Esophagus muscularis mucosa (tissue), 4 donors: ENCODE measurements around the gene BPIFB4. TPM values are rescaled to one million over a fixed set of nuclear protein-coding genes. Genes with fewer than 3 reads are reported as not detected.

Experiments
- DNase-seq: peaks from one replicate; pipeline ENCODE4 v3.0.0-alpha.2; 2017; ENCODE audit errors: extremely low spot score
- H3K27ac ChIP-seq, 4 donors: fragments of 200-600 bp; sonication (generic); replicated peaks in 1 of 4; 1 replicate in 3 of 4; 2 replicates in 1 of 4; pipeline ENCODE4 v1.5.1; 2016 to 2019; ENCODE audit warnings: mild to moderate bottlenecking in 1 of 4
- H3K27me3 ChIP-seq, 4 donors: fragments of 200-600 bp; sonication (generic); one replicate each; pipeline versions ENCODE4 v1.5.1 to v1.6.0; 2016 to 2019
- H3K36me3 ChIP-seq, 4 donors: fragments of 200-600 bp; sonication (generic); one replicate each; pipeline ENCODE4 v1.5.1; 2016 to 2019
- H3K4me1 ChIP-seq, 4 donors: fragments of 200-600 bp; sonication (generic); one replicate each; pipeline ENCODE4 v1.5.1; 2016 to 2019
- H3K4me3 ChIP-seq, 4 donors: fragments of 200-600 bp; sonication (generic); 1 replicate in 2 of 4; 2 replicates in 2 of 4; pipeline ENCODE4 v1.5.1; 2016 to 2019; ENCODE audit warnings: mild to moderate bottlenecking in 4 of 4, moderate library complexity in 1 of 4
- H3K9me3 ChIP-seq, 4 donors: fragments of 200-600 bp; sonication (generic); 1 replicate in 3 of 4; 2 replicates in 1 of 4; pipeline ENCODE4 v1.5.1; 2016 to 2019
- EP300 ChIP-seq: sonication (generic); formaldehyde crosslinking; IDR thresholded peaks from one replicate; pipeline ENCODE4 v1.6.1; 2017; ENCODE audit warnings: antibody characterized with exemption
- POLR2A ChIP-seq: fragments of 450-650 bp; IDR thresholded peaks from one replicate; pipeline ENCODE4 v1.6.1; 2017; ENCODE audit warnings: antibody characterized with exemption, moderate library complexity, mild to moderate bottlenecking, low read depth
- POLR2AphosphoS5 ChIP-seq, 2 donors: sonication (generic); formaldehyde crosslinking; IDR thresholded peaks; one replicate each; pipeline ENCODE4 v1.6.1; 2017; ENCODE audit warnings: antibody characterized with exemption in 2 of 2
- whole genome bisulfite sequencing: methylation state at CpG from one replicate; pipeline ENCODE4 v1.1.5; 2018; 5-methylcytosine and 5-hydroxymethylcytosine counted together
- intact Hi-C: fragments of 100-400 bp; cut with DNase I; formaldehyde crosslinking; loops from one replicate; pipeline ENCODE4 v1.15.1; 2023
- total RNA-seq, 4 donors: library from RNA; depleted of rRNA; stranded (reverse); fragments of >200 nt; gene quantifications; one replicate each; pipeline versions ENCODE4 v1.1.0 to v1.2.1, GENCODE V29; 2016
- TF ChIP-seq, protein P1 (sequence below), 3 experiments: fragments of 200-600 bp in 2 of 3; fragments of 450-650 bp in 1 of 3; sonication (generic) in 2 of 3; IDR thresholded peaks; one replicate each; pipeline ENCODE4 v1.5.1; 2017 to 2019; ENCODE audit warnings: antibody characterized with exemption in 3 of 3, mild to moderate bottlenecking in 2 of 3, moderate library complexity in 1 of 3

BPIFB4 gene
- total RNA-seq, 4 donors from 2014 or later, result not detected

- intact Hi-C loops, result no loop called here
- Histone ChIP-seq H3K27me3 (peaks cover 0 to 28% (median 0%) of the 10 kb centered on the region in 4 donors), H3K27ac (no peak overlapping the region), H3K4me3 (no peak overlapping the region), H3K9me3 (no peaks in the 10 kb centered on the region), H3K4me1 (no peaks in the 10 kb centered on the region), H3K36me3 (no peaks in the 10 kb centered on the region)
- DNase-seq, result no peak
- WGBS, result 92% methylated on average over 10 of the region's 12 CpGs
- TF ChIP-seq, protein P1, sequence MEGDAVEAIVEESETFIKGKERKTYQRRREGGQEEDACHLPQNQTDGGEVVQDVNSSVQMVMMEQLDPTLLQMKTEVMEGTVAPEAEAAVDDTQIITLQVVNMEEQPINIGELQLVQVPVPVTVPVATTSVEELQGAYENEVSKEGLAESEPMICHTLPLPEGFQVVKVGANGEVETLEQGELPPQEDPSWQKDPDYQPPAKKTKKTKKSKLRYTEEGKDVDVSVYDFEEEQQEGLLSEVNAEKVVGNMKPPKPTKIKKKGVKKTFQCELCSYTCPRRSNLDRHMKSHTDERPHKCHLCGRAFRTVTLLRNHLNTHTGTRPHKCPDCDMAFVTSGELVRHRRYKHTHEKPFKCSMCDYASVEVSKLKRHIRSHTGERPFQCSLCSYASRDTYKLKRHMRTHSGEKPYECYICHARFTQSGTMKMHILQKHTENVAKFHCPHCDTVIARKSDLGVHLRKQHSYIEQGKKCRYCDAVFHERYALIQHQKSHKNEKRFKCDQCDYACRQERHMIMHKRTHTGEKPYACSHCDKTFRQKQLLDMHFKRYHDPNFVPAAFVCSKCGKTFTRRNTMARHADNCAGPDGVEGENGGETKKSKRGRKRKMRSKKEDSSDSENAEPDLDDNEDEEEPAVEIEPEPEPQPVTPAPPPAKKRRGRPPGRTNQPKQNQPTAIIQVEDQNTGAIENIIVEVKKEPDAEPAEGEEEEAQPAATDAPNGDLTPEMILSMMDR (IDR thresholded peaks at IDR 0.05), result no peak
- TF ChIP-seq POLR2AphosphoS5 (IDR thresholded peaks at IDR 0.05) (no peak), EP300 (no peak), POLR2A (no peak)
These were observed 11.0 kb upstream of the BPIFB4 start for GRCh38 chr20:33068251-33068939.

DNA sequence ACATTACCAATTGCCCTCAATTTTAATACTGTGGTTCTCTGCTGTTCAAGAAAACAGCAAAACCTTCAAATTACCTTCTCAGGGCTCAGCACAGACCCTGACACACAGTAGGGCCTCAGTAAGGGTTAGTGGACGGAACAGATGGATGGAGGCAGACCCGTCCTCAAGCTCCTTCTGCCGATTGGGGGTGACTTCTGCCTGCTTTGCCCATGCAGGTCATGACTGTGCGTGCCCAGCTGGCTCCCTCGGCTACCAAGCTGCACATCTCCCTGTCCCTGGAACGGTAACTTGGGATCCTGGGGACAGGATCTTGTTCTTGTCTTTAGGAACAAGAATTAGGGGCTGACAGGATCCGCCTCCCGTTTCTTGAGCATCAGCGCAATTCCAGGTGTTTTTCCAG is 9.8 kb upstream of the BPIFB4 start:
- H3K27me3 ChIP-seq, result peaks cover 0 to 31% (median 0%) of the 10 kb centered on the region in 4 donors
- H3K9me3 ChIP-seq, result no peaks in the 10 kb centered on the region
- H3K36me3 ChIP-seq, result no peaks in the 10 kb centered on the region
- no peak overlapping the region for H3K4me3 ChIP-seq
- no peaks in the 10 kb centered on the region for H3K4me1 ChIP-seq
- 94% methylated on average over 9 of the region's 9 CpGs for WGBS
- intact Hi-C loops, result no loop called here
- no peak for DNase-seq
- TF ChIP-seq, protein P1 (IDR thresholded peaks at IDR 0.05), result no peak
- no peak for TF ChIP-seq EP300
- TF ChIP-seq POLR2AphosphoS5 (IDR thresholded peaks at IDR 0.05), result no peak
- no peak for TF ChIP-seq POLR2A
- no peak overlapping the region for H3K27ac ChIP-seq

GRCh38 chr20:33070111-33071053 is 9.1 kb upstream of the BPIFB4 start:
- no peak for DNase-seq
- Histone ChIP-seq H3K9me3 (no peaks in the 10 kb centered on the region), H3K27ac (no peak overlapping the region), H3K4me1 (no peaks in the 10 kb centered on the region), H3K27me3 (peaks cover 0 to 38% (median 0%) of the 10 kb centered on the region in 4 donors), H3K36me3 (no peaks in the 10 kb centered on the region), H3K4me3 (no peak overlapping the region)
- TF ChIP-seq, protein P1 (IDR thresholded peaks at IDR 0.05), result no peak
- no peak for TF ChIP-seq EP300
- TF ChIP-seq POLR2AphosphoS5 (IDR thresholded peaks at IDR 0.05), result no peak
- no peak for TF ChIP-seq POLR2A
- WGBS, result 83% methylated on average over 14 of the region's 19 CpGs
- intact Hi-C loops, result no loop called here

- DNase-seq, result no peak
- TF ChIP-seq, protein P1 (IDR thresholded peaks at IDR 0.05), result no peak
- TF ChIP-seq POLR2AphosphoS5 (IDR thresholded peaks at IDR 0.05) (no peak), POLR2A (no peak), EP300 (no peak)
- WGBS, result 77% methylated on average over 4 of the region's 5 CpGs
These were observed 8.2 kb upstream of the BPIFB4 start for GRCh38 chr20:33071198-33071597.

More at GRCh38 chr20:33071198-33071597, 8.2 kb upstream of the BPIFB4 start:
- Histone ChIP-seq H3K4me1 (no peaks in the 10 kb centered on the region), H3K4me3 (no peak overlapping the region), H3K36me3 (no peaks in the 10 kb centered on the region), H3K27me3 (peaks cover 0 to 45% (median 0%) of the 10 kb centered on the region in 4 donors), H3K9me3 (no peaks in the 10 kb centered on the region), H3K27ac (no peak overlapping the region)
- intact Hi-C loops, result no loop called here
